HG03108 (cell line): ENCODE measurements around the gene UBL7.

Source experiments
- ATAC-seq: cut with Tn5 transposase; IDR thresholded peaks from one replicate; pipeline ENCODE4 v1.9.1; 2021; ENCODE audit warnings: moderate library complexity; ENCODE audit not compliant: unreplicated experiment

Gene UBL7

GRCh38 chr15:74442063-74442462 lies 18.9 kb downstream of the UBL7 start:
- no peak for ATAC-seq

- ATAC-seq = no peak
These were observed 19.6 kb downstream of the UBL7 start for GRCh38 chr15:74441248-74441941.

DNA sequence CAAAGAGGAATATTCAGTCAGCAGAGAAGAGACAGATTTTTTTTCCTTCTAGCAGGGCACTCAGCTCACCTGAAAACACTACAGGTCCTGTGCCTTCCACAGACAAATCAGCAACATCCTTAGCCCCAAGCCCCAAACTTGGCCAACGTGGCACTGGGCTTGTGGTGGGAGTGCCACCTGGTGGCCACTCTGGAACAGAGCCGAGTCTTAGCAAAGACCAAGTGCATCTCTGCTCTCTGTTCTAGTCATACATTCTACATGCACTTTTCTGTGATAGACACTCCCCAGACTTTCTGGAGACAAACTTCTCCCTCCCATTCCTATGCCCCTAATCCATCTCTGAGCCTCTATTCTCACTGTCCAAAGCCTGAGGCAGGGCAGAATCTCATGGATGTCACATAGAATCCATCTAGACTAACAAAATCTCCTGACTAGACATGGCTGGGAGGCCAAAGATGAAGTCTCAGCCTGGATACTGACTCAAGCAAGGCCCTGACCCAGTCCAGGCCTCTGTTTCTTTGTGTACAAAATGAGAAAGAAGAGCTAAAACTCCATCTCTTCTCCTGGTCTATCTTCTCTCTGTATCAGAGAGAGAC lies 22.1 kb downstream of the UBL7 start:
- ATAC-seq = no peak

GRCh38 chr15:74438206-74438605 lies 22.8 kb downstream of the UBL7 start:
- ATAC-seq = no peak

DNA sequence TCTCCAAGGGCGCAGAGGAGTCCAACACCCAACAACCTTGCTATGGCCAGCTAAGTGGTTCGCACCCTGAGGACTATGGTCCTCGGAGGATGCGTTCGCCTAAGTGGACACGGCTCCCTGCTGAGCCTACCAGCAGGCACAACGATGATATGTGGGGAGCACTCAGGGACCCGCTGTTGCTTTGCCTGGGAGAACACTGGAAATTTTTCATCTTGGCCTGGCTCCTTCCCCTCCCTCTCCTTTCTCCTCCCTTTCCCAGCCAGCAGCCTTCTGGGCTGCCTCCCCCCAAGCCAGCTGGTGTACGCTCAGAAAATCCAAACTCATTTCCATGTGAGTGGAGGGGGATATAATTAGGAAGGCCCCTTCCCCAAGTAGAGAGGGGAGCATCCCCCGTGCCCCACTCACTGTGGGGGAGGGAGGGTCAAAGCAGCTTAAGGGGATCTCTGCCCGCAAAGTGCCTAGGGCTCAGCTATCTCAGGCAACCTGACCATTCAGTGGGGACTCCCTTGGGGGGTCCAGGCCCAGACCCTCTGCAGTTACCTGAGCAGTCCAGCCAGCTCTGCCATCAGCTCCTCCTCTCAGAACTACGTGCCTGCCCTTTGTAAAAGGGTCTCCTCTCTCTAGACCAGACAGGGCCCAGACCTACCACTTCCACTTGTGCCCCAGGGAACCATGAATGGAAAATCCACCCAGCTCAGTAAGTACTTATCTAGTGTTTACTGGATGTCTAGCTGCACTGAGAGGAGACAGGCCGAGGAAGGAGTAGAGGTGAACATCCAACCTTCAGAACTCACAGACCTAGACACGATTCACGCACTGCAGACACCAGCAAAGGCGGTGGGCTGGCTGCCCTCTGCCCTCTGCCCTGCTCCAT lies 26.5 kb downstream of the UBL7 start:
- ATAC-seq = no peak

GRCh38 chr15:74433592-74434262 lies 27.2 kb downstream of the UBL7 start, which contains the start of gene SEMA7A:
Gene SEMA7A (minus strand): TSS chr15:74433958. CDS start chr15:74433918, 40 bp downstream.
- peak; percentile 60 for ATAC-seq

GRCh38 chr15:74432968-74433591 lies 27.9 kb downstream of the UBL7 start:
- peak; percentile 8 for ATAC-seq

GRCh38 chr15:74432271-74432967 lies 28.5 kb downstream of the UBL7 start:
- ATAC-seq = no peak

DNA sequence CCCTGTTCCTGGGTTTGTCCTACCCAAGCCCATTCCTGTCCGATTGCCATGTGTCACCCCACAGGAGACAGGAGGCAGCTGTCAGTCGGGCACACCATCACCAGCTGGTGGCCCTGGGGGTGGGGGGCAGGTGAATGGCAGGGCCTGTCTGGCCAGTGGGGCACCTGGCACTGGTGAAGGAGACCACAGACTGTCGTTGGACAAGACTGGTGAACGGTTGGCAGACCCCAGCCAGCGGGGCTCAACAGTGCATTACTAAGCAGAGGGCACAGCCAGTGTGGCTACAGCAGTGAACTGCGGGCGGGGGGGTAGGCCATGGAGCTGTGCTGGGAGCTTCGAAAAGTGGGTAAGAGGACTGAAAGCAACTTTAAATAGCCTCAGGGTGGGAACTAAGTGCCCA lies 29.3 kb downstream of the UBL7 start:
- ATAC-seq = no peak

GRCh38 chr15:74431116-74431515 lies 29.8 kb downstream of the UBL7 start:
- no peak for ATAC-seq

- ATAC-seq = no peak
These were observed 30.4 kb downstream of the UBL7 start for GRCh38 chr15:74430510-74430951.

DNA sequence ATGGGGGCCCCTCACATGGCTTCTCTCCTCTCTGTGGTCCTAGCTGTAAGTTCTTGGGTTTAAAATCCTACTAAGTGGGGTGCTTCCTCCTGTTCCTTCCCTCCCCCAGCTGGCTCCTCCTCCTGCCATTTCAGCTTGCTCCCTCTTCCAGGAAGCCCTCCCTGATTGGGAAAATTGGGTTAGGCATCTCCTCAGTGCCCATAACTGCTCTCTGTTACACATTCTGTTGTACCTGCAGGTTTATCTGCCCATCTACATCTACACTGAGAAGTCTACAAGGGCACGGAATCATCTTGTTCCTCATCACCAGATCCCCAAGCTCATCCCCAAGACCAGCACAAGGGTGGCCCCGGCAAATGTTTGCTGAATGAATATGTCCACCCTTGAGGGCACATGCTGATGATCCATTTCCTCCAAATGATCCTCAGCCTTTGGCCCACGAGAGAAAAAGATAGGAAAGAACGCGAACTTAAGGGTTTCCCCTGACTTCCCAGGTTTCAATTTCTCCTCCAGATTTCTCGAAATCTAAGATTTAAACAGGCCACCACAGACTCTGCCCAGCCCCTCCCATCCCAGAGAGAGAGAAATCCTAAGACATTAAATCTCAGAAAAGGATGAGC lies 31.1 kb downstream of the UBL7 start:
- no peak for ATAC-seq

DNA sequence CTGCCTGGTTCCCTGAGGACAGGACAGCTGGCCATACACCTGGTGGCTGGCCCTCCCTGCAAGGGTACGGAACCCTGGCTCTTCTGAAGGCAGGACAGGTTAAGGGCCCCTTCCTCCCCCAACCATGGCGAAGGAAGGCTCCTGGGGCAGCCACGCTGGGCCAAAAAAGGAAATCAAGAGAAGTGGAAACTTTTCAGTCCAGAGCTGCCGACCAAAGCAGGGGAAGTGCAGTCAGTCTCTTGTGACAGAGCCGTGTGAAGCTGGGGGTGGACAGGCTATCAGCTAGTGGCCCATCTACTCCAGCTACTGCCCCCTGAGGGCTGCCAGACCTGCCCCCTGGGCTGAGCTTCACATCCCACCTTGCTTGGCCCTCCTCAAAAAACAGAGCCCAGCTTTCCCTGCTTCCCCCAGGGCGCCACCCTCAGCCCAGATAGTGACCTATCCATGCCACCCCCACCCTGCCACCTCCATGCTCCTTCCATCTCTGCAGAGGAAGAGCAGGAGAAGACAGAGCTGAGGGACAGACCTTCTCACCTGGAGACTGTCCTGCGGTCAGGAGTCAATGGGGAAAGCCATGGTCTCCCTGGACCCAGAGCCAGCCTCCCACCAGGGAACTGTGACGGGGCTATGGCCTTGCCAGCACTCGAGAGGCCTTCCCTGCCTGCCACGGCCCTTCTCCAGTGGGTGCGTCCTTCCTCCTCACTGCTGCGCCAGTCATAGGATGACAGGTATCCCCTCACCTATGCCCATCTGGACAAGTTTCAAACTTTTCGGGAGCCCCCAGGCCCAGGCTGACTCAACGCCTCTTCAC lies 31.8 kb downstream of the UBL7 start:
- ATAC-seq = no peak

- ATAC-seq = no peak
These were observed 32.5 kb downstream of the UBL7 start for GRCh38 chr15:74428442-74428787.

DNA sequence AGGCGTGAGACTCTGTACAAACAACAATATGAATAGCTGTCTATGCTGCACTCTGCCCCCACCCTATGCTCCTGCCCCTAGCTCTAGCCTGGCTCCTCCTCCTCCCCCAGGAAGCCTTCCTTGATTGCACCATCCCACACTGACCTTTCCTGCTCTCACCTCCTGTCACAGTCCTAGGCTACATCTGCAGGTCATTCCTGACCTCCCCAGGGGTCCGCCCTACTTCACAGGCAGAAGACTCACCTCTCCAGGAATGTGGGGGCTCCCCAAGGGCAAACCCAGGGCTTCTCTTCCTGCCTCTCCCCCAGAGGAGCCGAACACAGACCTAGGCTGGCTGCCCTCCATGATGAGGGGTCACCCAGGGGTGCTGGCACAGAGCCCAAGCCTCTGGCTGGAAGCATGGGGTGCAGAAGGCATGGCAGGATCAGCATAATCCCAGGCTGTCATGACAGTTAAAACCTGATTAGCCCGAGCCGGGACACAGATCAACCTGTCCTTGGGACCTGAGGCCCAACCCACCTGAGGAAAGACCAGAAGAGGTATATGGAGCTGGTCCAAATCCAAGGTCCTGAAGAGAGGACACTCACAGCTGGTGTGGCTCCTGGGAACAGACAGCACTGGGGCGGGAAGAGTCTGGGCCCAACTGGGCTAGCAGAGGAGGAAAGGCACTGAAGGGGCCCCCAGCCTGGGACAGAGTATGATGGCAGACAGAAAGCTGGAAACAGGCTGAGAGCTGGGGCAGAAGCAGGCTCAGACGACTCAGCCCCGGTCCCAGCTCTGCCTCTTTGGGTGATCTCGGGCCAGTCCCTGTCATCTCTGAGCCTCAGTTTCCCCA lies 33.1 kb downstream of the UBL7 start:
- ATAC-seq = no peak

DNA sequence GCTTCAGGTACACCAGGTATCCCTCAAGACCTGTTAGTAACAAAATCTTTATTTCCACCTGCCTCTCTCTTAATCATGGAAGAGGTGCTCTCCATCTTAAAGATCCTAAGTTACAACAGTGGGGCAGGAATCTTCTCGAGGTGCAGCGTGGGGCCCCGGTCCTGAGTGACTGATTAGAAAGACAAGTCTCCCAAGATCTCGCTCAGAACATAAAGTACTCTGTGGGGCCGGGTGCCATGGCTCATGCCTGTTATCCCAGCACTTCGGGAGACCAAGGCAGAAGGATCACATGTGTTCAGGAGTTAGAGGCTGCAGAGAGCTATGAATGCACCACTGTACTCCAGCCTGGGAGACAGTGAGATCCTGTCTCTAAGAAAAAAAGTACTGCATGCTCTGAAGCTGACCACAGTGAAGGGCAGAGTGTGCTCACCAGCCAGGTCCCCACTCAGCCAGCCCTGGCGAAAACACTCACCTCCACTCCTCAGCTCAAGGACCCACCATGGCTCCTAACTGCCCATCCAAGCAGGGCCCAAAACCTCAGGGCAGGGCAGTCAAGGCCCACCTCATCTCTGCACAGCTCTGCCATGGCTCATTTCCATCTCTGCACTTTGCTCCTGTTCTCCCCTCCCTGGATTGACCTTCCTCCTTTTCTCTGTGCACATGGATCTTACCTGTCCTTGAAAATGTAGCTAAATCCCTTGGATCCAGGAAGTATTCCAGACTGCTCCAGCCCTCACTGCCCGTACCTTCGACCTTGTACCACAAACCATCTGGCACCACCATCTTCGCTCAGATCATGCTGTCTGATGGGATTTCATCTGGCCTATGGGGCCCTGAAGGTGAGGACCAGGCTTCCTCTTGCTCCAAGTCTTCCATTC lies 34.3 kb downstream of the UBL7 start:
- no peak for ATAC-seq

- no peak for ATAC-seq
These were observed 35.3 kb downstream of the UBL7 start for GRCh38 chr15:74425630-74426029.
